SK-N-SH (cell line): Measurements from ENCODE around the gene TMEM72. TPM values are rescaled to one million over a fixed set of nuclear protein-coding genes. Genes with fewer than 3 reads are reported as not detected.

Source experiments
- CHD2 ChIP-seq: fragments of 150-350 bp; IDR thresholded peaks from 2 replicates; pipeline ENCODE4 v1.6.1; 2018; ENCODE audit warnings: low read length; ENCODE audit not compliant: partially characterized antibody
- ELF1 ChIP-seq: IDR thresholded peaks from 2 replicates; pipeline ENCODE4 v1.4.0; 2012
- EP300 ChIP-seq, 2 experiments: IDR thresholded peaks; 2 replicates each; pipeline versions ENCODE4 v1.4.0 to v1.6.1; 2012; ENCODE audit warnings: borderline replicate concordance in 1 of 2, low read depth in 1 of 2, low read length in 1 of 2
- FOXJ3 ChIP-seq: sonication (generic); formaldehyde crosslinking; IDR thresholded peaks from 2 replicates; pipeline ENCODE4 v1.5.1; 2020; ENCODE audit warnings: mild to moderate bottlenecking, missing genetic modification reagents
- GABPA ChIP-seq: IDR thresholded peaks from 2 replicates; pipeline ENCODE4 v1.4.0; 2012; ENCODE audit warnings: low read depth, mild to moderate bottlenecking
- JUND ChIP-seq: IDR thresholded peaks from 2 replicates; pipeline ENCODE4 v1.4.0; 2012
- NFIC ChIP-seq: IDR thresholded peaks from 2 replicates; pipeline ENCODE4 v1.4.0; 2012; ENCODE audit warnings: borderline replicate concordance
- NRF1 ChIP-seq: IDR thresholded peaks from 2 replicates; pipeline ENCODE4 v1.6.1; 2012; ENCODE audit warnings: low read depth, mild to moderate bottlenecking, low read length
- PBX3 ChIP-seq: IDR thresholded peaks from 2 replicates; pipeline ENCODE4; 2012
- POLR2AphosphoS5 ChIP-seq: IDR thresholded peaks from 2 replicates; pipeline ENCODE4 v1.6.1; 2012; ENCODE audit warnings: low read depth, low read length
- RCOR1 ChIP-seq: fragments of 150-350 bp; IDR thresholded peaks from 2 replicates; pipeline ENCODE4 v1.6.1; 2017; ENCODE audit warnings: antibody characterized with exemption, low read length
- REST ChIP-seq: IDR thresholded peaks from 2 replicates; pipeline ENCODE4 v1.6.1; 2012; ENCODE audit warnings: mild to moderate bottlenecking, low read depth, low read length, moderate library complexity
- RFX5 ChIP-seq: IDR thresholded peaks from 2 replicates; pipeline ENCODE4 v1.6.1; 2012; ENCODE audit warnings: mild to moderate bottlenecking, improper control_type of control experiment, low read length
- RXRA ChIP-seq: IDR thresholded peaks from 2 replicates; pipeline ENCODE4 v1.4.0; 2012; ENCODE audit warnings: low read depth, mild to moderate bottlenecking, borderline replicate concordance
- SIN3A ChIP-seq: IDR thresholded peaks from 2 replicates; pipeline ENCODE4 v1.6.1; 2012; ENCODE audit warnings: low read depth, mild to moderate bottlenecking, low read length, moderate library complexity, borderline replicate concordance
- SMC3 ChIP-seq: IDR thresholded peaks from 2 replicates; pipeline ENCODE4 v1.6.1; 2012; ENCODE audit warnings: low read depth, low read length, improper control_type of control experiment
- TCF12 ChIP-seq: IDR thresholded peaks from 2 replicates; pipeline ENCODE4 v1.4.0; 2012
- YY1 ChIP-seq: IDR thresholded peaks from 2 replicates; pipeline ENCODE4 v1.4.0; 2012; ENCODE audit warnings: low read depth, mild to moderate bottlenecking
- polyA plus RNA-seq, 3 experiments: library from polyadenylated mRNA; depleted of rRNA; stranded (reverse); fragments of >200 nt; gene quantifications; 2 replicates each; pipeline ENCODE4 v1.2.3, GENCODE V29; 2012
- TF ChIP-seq, protein P1 (sequence below): IDR thresholded peaks from 2 replicates; pipeline ENCODE4 v1.4.0; 2012; ENCODE audit warnings: low read depth, borderline replicate concordance
- TF ChIP-seq, protein P2 (sequence below): IDR thresholded peaks from 2 replicates; pipeline ENCODE4 v1.4.0; 2012; ENCODE audit warnings: low read depth, borderline replicate concordance
- TF ChIP-seq, protein P3 (sequence below): fragments of 150-350 bp; IDR thresholded peaks from 2 replicates; pipeline ENCODE4 v1.6.1; 2017; ENCODE audit warnings: antibody characterized with exemption, low read length, low read depth, borderline replicate concordance

The TMEM72 gene
- polyA plus RNA-seq, 1 of the 3 experiments (the other 2 are of a cell fraction): not detected

GRCh38 chr10:44981172-44982113, 70.3 kb downstream of the TMEM72 start (continued):
- TF ChIP-seq REST (peak; percentile 22; the same call in 1 of the 2 replicates), FOXJ3 (CRISPR knock-in tag) (no peak), SIN3A (no peak), YY1 (peak; percentile 68; the same call in 1 of the 2 replicates), NRF1 (no peak), ELF1 (no peak; the same call in 1 of the 2 replicates), RXRA (no peak; the same call in 1 of the 2 replicates), PBX3 (no peak), CHD2 (no peak), JUND (no peak; the same call in none of the 2 replicates), NFIC (peak; percentile 94), TCF12 (peak; percentile 63; the same call in 1 of the 2 replicates), EP300 (IDR thresholded peaks at IDR 0.05; ENCODE audit: borderline replicate concordance in 1 of 2, low read depth in 1 of 2, low read length in 1 of 2) (no peak; a peak in 1 of 4 replicates), RCOR1 (no peak), SMC3 (no peak), RFX5 (no peak), GABPA (no peak), POLR2AphosphoS5 (peak; percentile 45; the same call in 1 of the 2 replicates)
- TF ChIP-seq, protein P1, sequence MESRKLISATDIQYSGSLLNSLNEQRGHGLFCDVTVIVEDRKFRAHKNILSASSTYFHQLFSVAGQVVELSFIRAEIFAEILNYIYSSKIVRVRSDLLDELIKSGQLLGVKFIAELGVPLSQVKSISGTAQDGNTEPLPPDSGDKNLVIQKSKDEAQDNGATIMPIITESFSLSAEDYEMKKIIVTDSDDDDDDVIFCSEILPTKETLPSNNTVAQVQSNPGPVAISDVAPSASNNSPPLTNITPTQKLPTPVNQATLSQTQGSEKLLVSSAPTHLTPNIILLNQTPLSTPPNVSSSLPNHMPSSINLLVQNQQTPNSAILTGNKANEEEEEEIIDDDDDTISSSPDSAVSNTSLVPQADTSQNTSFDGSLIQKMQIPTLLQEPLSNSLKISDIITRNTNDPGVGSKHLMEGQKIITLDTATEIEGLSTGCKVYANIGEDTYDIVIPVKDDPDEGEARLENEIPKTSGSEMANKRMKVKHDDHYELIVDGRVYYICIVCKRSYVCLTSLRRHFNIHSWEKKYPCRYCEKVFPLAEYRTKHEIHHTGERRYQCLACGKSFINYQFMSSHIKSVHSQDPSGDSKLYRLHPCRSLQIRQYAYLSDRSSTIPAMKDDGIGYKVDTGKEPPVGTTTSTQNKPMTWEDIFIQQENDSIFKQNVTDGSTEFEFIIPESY: no peak
- TF ChIP-seq, protein P2, sequence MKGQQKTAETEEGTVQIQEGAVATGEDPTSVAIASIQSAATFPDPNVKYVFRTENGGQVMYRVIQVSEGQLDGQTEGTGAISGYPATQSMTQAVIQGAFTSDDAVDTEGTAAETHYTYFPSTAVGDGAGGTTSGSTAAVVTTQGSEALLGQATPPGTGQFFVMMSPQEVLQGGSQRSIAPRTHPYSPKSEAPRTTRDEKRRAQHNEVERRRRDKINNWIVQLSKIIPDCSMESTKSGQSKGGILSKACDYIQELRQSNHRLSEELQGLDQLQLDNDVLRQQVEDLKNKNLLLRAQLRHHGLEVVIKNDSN: no peak
- TF ChIP-seq, protein P3, sequence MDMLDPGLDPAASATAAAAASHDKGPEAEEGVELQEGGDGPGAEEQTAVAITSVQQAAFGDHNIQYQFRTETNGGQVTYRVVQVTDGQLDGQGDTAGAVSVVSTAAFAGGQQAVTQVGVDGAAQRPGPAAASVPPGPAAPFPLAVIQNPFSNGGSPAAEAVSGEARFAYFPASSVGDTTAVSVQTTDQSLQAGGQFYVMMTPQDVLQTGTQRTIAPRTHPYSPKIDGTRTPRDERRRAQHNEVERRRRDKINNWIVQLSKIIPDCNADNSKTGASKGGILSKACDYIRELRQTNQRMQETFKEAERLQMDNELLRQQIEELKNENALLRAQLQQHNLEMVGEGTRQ: no peak
